NCI-H2196 (cell line): Measurements from ENCODE around the gene BNIP1.

Experiments
- DNase-seq: peaks from one replicate; lab custom pipeline; 2025; ENCODE audit not compliant: unreplicated experiment; lab: John Stamatoyannopoulos, UW

Gene BNIP1

GRCh38 chr5:173210877-173211276 is 66.5 kb downstream of the BNIP1 start:
- no peak for DNase-seq

GRCh38 chr5:173211284-173211683 is 67.0 kb downstream of the BNIP1 start:
- no peak for DNase-seq

GRCh38 chr5:173213236-173213933 is 69.1 kb downstream of the BNIP1 start:
- DNase-seq, result no peak
